ENCODE data around the gene SFMBT1. TPM values are rescaled to one million over a fixed set of nuclear protein-coding genes. Genes with fewer than 3 reads are reported as not detected.

Gene SFMBT1
- total and polyA plus RNA-seq, 2 of the 8 experiments (the other 6 are each of a cell fraction or from before 2014, with no cell fraction given): 8.1 to 16.8 TPM

- DNase-seq (ENCODE audit: low read depth in 1 of 2, low spot score in 2 of 2): no peak
- 74% methylated on average over 10 of the region's 10 CpGs; no CpG with 5 or more reads in 1 of the 2 experiments for WGBS, 2 experiments (ENCODE audit: extremely low coverage in 1 of 2, insufficient coverage in 1 of 2, insufficient read length in 1 of 2, insufficient replicate concordance in 2 of 2, low coverage in 1 of 2, low lambda C conversion rate in 2 of 2, missing lambda C conversion rate in 1 of 2)
- CTCF ChIA-PET (ENCODE audit: partially characterized antibody): interaction anchor here (0.6 to 2.3 kb wide), 10 partner anchors 11 to 91 kb away, joined by 3 to 6 read pairs (median 4); no protein-coding TSS in a partner anchor
These were observed 19.3 kb downstream of the SFMBT1 start for GRCh38 chr3:53026382-53027162.

More at GRCh38 chr3:53026382-53027162, 19.3 kb downstream of the SFMBT1 start:
- POLR2A ChIA-PET (ENCODE audit: partially characterized antibody): interaction anchor here (1.1 to 2.3 kb wide), 5 partner anchors 10 to 47 kb away, joined by 3 to 7 read pairs (median 3); no protein-coding TSS in a partner anchor
- H2BK15ac ChIP-seq (ENCODE audit: low read length): no peak overlapping the region
- no peaks in the 10 kb centered on the region for H4K20me1 ChIP-seq (replicated peaks in 1 of 2; ENCODE audit: control insufficient read depth in 1 of 2, insufficient read depth in 2 of 2, low read length in 2 of 2)
- no peaks in the 10 kb centered on the region for H3K36me3 ChIP-seq (ENCODE audit: control insufficient read depth in 2 of 4, insufficient read depth in 4 of 4, low read length in 3 of 4)
- no peak for TF ChIP-seq GABPA (IDR thresholded peaks at IDR 0.05; ENCODE audit: borderline replicate concordance, insufficient read depth, low read length)
- no peak for TF ChIP-seq TAF7 (optimal IDR thresholded peaks at IDR 0.05; ENCODE audit: borderline replicate concordance, low read depth, low read length)
- TF ChIP-seq TEAD4 (IDR thresholded peaks at IDR 0.05; ENCODE audit: low read depth, low read length): peak; percentile 47; the same call in 1 of the 2 replicates
- no peak for TF ChIP-seq GTF2F1 (IDR thresholded peaks at IDR 0.05; ENCODE audit: borderline replicate concordance, low read depth, low read length)
- peak in 1 of 3 experiments; percentile 11; a peak in 1 of 4 replicates for TF ChIP-seq CTCF (IDR thresholded peaks at IDR 0.05; ENCODE audit: control extremely low read depth in 1 of 3, insufficient read depth in 1 of 3, low read depth in 1 of 3, low read length in 3 of 3)
- TF ChIP-seq BCL11A (IDR thresholded peaks at IDR 0.05; ENCODE audit: low read depth in 2 of 2, low read length in 2 of 2): no peak
- peak overlapping the region; percentile 35; the same call in 1 of the 2 replicates for H2BK5ac ChIP-seq (ENCODE audit: low read depth, low read length)
- H4K91ac ChIP-seq (replicated peaks; ENCODE audit: insufficient read length, low read length): no peak overlapping the region
- no peaks in the 10 kb centered on the region for H3K23me2 ChIP-seq (ENCODE audit: low read depth, low read length)
- H3K27ac ChIP-seq (ENCODE audit: low read depth, low read length): no peak overlapping the region
- no peak overlapping the region; the same call in 1 of the 2 replicates for H2AK5ac ChIP-seq (ENCODE audit: low read depth, low read length)
- H3K4ac ChIP-seq (replicated peaks; ENCODE audit: insufficient read length, low read depth, low read length): no peak overlapping the region
- H3K4me3 ChIP-seq (ENCODE audit: extremely low read depth in 1 of 4, insufficient read depth in 2 of 4, low read depth in 3 of 4, low read length in 4 of 4): no peak overlapping the region
- no peak overlapping the region for H4K5ac ChIP-seq (ENCODE audit: insufficient read length, low read depth, low read length)
- no peaks in the 10 kb centered on the region for H3K9me3 ChIP-seq (ENCODE audit: insufficient read depth in 2 of 2, low read depth in 1 of 2, low read length in 1 of 2)
- no peaks in the 10 kb centered on the region for H3K27me3 ChIP-seq (replicated peaks in 1 of 4; ENCODE audit: control insufficient read depth in 3 of 4, extremely low read depth in 1 of 4, insufficient read depth in 3 of 4, low read length in 3 of 4)
- H2AFZ ChIP-seq (ENCODE audit: low read length): no peak overlapping the region
- H2BK20ac ChIP-seq (ENCODE audit: low read length): peak overlapping the region; percentile 36; the same call in 1 of the 2 replicates
- no peak overlapping the region for H3K14ac ChIP-seq (ENCODE audit: insufficient read length)
- H3K4me1 ChIP-seq (replicated peaks in 1 of 4; ENCODE audit: control insufficient read depth in 3 of 4, insufficient read depth in 4 of 4, low read length in 3 of 4): peaks cover 2 to 17% (median 10%) of the 10 kb centered on the region in 4 experiments; a peak in 6 of 7 replicates
- H3K79me2 ChIP-seq (ENCODE audit: control insufficient read depth in 1 of 2, insufficient read depth in 2 of 2, low read length in 2 of 2): peaks cover 0 to 58% of the 10 kb centered on the region in 2 experiments; a peak in 2 of 4 replicates
- H4K8ac ChIP-seq (ENCODE audit: extremely low read depth, insufficient read depth, low read length): no peak overlapping the region
- no peak overlapping the region for H3K4me2 ChIP-seq (ENCODE audit: insufficient read depth in 1 of 2, low read depth in 2 of 2, low read length in 2 of 2)
- H3K18ac ChIP-seq (ENCODE audit: extremely low read depth, low read length): no peak overlapping the region
- no peak overlapping the region for H3K23ac ChIP-seq (ENCODE audit: insufficient read length)
- H3K79me1 ChIP-seq (ENCODE audit: low read depth, low read length): peaks cover 5% of the 10 kb centered on the region
- H2BK12ac ChIP-seq (ENCODE audit: low read depth, low read length): no peak overlapping the region
- no peak overlapping the region for H3K9ac ChIP-seq (replicated peaks in 1 of 4; ENCODE audit: extremely low read depth in 1 of 4, low read depth in 3 of 4, low read length in 3 of 4)
- H2BK120ac ChIP-seq (replicated peaks; ENCODE audit: low read depth, low read length): no peak overlapping the region
- peak; percentile 24 for FAIRE-seq
- H3K56ac ChIP-seq (replicated peaks; ENCODE audit: insufficient read length, low read depth, low read length): no peak overlapping the region
